PFSK-1 (cell line): Measurements from ENCODE around the gene SEMG1.

Source experiments
- FOXP2 ChIP-seq: optimal IDR thresholded peaks from 2 replicates; pipeline ENCODE3; 2011; ENCODE audit warnings: borderline replicate concordance, control low read depth, inconsistent platforms; ENCODE audit not compliant: insufficient read depth; ENCODE audit errors: extremely low read length, extremely low read depth
- POLR2AphosphoS5 ChIP-seq: IDR thresholded peaks from 2 replicates; pipeline ENCODE4 v1.6.1; 2012; ENCODE audit warnings: low read depth, mild to moderate bottlenecking, control low read depth, low read length, moderate library complexity
- SIN3A ChIP-seq: IDR thresholded peaks from 2 replicates; pipeline ENCODE4 v1.6.1; 2012; ENCODE audit warnings: mild to moderate bottlenecking, low read length, moderate library complexity, borderline replicate concordance; ENCODE audit not compliant: insufficient read depth
- TAF1 ChIP-seq: IDR thresholded peaks from 2 replicates; pipeline ENCODE4 v1.6.1; 2012; ENCODE audit warnings: low read length, control low read depth, borderline replicate concordance; ENCODE audit not compliant: insufficient read depth
- TF ChIP-seq, protein P1 (sequence below), 2 experiments: IDR thresholded peaks; 2 replicates each; pipeline versions ENCODE4 v1.6.1 to v1.8.0; 2011 to 2012; ENCODE audit warnings: low read depth in 2 of 2, low read length in 2 of 2, control low read depth in 1 of 2, inconsistent platforms in 1 of 2, mild to moderate bottlenecking in 1 of 2, moderate library complexity in 1 of 2; ENCODE audit not compliant: insufficient read depth in 1 of 2

SEMG1 gene

DNA sequence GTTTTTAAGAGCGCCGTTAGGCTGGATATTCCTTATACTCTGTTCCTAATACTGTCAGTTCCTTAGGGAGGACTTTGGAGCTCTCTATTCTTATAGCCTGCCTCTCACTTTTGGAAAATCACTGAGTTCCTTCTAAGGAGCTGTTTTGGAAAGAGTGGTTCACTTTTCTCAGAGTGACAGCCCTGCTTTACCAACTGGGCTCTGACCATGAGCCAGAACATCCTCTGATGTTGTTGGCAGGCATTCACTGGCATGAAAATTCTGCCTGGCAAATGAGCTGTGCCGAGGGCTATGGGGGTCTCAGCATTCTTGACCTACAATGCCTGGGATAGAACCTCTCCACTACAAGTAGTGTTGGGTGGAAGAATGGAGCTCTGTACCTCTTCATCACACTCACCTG lies 14.9 kb upstream of the SEMG1 start:
- TF ChIP-seq TAF1, result no peak
- TF ChIP-seq SIN3A, result no peak
- TF ChIP-seq FOXP2, result no peak
- TF ChIP-seq, protein P1, sequence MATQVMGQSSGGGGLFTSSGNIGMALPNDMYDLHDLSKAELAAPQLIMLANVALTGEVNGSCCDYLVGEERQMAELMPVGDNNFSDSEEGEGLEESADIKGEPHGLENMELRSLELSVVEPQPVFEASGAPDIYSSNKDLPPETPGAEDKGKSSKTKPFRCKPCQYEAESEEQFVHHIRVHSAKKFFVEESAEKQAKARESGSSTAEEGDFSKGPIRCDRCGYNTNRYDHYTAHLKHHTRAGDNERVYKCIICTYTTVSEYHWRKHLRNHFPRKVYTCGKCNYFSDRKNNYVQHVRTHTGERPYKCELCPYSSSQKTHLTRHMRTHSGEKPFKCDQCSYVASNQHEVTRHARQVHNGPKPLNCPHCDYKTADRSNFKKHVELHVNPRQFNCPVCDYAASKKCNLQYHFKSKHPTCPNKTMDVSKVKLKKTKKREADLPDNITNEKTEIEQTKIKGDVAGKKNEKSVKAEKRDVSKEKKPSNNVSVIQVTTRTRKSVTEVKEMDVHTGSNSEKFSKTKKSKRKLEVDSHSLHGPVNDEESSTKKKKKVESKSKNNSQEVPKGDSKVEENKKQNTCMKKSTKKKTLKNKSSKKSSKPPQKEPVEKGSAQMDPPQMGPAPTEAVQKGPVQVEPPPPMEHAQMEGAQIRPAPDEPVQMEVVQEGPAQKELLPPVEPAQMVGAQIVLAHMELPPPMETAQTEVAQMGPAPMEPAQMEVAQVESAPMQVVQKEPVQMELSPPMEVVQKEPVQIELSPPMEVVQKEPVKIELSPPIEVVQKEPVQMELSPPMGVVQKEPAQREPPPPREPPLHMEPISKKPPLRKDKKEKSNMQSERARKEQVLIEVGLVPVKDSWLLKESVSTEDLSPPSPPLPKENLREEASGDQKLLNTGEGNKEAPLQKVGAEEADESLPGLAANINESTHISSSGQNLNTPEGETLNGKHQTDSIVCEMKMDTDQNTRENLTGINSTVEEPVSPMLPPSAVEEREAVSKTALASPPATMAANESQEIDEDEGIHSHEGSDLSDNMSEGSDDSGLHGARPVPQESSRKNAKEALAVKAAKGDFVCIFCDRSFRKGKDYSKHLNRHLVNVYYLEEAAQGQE (IDR thresholded peaks at IDR 0.05; ENCODE audit: insufficient read depth in 1 of 2, low read depth in 2 of 2, low read length in 2 of 2), result no peak
- TF ChIP-seq POLR2AphosphoS5, result no peak

DNA sequence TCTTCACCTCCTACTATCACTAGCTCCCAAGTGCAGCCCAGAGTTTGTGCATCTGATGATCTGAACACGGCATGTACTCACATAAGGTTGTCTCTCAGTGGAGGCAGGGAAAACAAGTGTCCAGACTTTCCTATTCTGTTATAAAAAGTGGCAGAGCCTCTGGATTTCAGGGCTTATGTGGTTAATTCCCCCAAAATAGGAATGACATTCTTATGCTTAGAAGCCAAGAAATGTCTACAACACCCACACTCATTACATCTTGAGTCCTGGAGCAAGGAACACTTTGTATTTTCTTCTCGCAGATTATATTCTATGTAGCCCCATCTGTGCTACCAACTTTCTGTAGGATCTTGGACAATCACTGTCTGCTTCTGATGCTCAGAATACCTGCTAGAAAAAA lies 13.5 kb upstream of the SEMG1 start:
- no peak for TF ChIP-seq POLR2AphosphoS5

DNA sequence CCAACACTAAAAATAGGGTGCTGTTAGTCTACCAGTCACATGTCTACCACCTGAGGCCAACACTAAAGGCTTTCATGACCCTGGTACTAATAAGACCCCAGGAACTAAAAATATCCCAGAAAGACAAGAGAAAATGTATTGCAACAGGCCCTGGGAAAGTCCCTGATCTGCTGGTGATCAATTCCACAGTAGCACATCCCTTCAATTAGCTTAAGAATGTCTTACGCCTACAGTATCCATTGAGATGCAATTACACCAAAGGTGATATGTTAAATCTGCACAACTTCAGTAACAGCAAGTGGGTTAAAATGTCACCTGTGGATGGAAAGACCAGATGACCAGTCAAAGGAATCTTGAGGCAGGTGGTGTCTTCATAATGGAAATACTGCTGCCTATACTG lies 3.1 kb downstream of the SEMG1 start:
- TF ChIP-seq SIN3A, result no peak
- TF ChIP-seq, protein P1 (IDR thresholded peaks at IDR 0.05; ENCODE audit: insufficient read depth in 1 of 2, low read depth in 2 of 2, low read length in 2 of 2), result no peak
- no peak for TF ChIP-seq TAF1
- TF ChIP-seq POLR2AphosphoS5, result no peak
- TF ChIP-seq FOXP2, result no peak

DNA sequence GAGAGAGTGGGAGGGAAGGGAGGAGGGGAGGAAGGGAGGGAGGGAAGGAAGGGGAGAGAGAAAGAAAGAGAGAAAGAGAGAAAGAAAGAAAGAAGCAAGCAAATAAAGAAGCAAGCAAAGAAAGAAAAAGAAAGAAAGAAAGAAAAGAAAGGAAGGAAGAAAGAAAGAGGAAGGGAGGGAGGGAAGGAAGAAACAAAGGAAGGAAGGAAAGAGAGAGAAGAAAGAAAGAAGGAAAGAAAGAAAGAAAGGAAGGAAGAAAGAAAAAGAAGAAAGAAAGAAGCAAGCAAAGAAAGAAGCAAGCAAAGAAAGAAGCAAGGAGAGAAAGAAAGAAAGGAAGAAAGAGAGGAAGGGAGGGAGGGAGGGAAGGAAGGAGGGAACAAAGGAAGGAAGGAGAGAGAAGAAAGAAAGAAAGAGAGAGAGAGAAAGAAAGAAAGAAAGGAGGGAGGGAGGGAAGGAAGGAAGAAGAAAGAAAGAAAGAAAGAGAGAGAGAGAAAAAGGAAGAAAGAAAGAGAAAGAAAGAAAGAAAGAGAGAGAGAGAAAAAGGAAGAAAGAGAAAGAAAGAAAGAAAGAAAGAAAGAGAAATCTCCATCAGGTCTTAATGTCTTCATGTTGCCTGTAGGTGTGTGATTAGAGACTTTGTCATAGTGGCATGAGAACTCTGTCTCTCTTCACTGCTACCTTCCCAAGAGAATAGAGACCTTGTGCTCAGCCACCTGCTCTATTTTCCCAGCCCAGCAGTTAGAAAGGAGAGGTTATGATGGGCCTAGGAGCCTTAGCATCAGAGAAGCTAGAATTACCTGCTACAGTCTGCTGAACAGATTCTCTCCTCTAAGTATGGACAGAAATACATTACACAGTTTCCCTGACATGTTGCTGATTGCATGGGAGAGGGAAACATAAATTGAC lies 5.0 kb downstream of the SEMG1 start:
- TF ChIP-seq SIN3A (no peak), TAF1 (no peak), POLR2AphosphoS5 (no peak), FOXP2 (no peak)
- TF ChIP-seq, protein P1 (IDR thresholded peaks at IDR 0.05; ENCODE audit: insufficient read depth in 1 of 2, low read depth in 2 of 2, low read length in 2 of 2), result no peak

DNA sequence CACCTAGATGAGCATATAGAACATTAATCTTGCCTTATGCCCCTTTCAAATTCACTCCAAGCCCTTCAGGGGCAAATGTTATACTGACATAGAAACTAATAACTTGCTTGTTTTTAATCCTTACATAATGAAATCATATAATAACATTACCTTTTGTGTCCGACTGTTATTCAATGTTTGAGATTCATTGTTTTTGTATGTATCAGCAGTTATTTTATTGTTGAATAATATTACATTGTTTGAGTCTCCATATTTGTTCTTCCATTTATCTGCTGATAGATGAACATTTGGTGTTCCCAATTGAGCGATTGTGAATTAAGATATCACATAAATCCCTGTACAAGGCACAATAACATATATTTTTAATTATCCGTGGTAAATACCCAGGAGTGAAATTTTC lies 6.0 kb downstream of the SEMG1 start:
- TF ChIP-seq POLR2AphosphoS5, result no peak

DNA sequence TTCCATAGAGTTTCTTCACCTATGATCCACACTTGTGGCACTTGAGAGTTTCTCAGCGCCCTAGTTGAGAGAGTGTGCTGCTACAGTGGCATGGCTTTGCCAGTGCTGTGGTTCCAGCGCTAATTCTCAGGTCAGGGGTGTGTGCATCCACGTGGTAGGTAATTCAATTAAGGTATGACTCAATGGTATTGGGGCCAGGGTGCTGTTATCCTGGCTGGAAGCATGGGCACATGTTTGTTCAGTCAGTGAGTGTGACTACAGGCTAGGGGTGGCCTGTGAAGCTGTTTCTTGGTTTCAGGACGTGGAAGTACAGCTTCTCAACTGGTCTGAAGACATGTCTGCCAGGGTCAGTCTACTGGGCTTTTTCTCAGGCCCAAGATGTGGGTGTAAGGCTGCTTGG lies 11.3 kb downstream of the SEMG1 start:
- TF ChIP-seq, protein P1 (IDR thresholded peaks at IDR 0.05; ENCODE audit: insufficient read depth in 1 of 2, low read depth in 2 of 2, low read length in 2 of 2), result no peak
- TF ChIP-seq FOXP2 (no peak), TAF1 (no peak), POLR2AphosphoS5 (no peak)
